Stimulated activated CD8-positive, alpha-beta memory T cell treated with anti-CD3 and anti-CD28 coated beads, Interleukin-15, amount 100 ng/mL, for 1 hour (primary cell): Measurements from ENCODE around the gene GTPBP1.

ENCODE experiments used
- DNase-seq: peaks from one replicate; pipeline ENCODE4 v3.0.0-alpha.2; 2020; ENCODE audit warnings: low read depth

The GTPBP1 gene

DNA sequence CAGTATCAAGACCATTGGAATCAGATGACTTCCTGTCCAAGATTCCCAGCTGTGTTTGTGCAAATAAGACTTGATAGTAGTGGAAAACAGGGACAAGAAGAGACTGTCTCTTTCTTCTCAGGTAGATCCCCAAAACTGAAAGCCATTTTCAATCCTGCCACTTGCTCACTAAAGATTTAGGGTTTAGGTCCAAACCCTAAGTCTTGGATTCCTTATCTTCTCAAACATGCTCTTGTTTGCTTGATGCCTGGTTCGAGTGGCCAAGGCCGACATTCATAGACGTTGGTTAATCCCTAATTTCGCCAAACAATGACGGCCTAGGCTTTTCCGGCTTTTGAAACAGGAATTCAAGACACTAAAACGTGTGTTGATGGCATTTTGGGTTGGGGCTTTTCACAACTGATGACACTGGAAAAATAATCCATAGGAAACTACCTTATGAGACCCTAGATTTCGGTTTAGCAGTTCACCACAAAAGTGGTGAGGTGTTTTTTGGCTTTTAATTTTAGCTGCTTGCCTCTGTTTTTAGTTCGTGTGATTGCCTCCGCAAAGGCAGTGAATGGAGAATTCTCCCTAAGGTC is 1.0 kb upstream of the GTPBP1 start:
- no peak for DNase-seq

DNA sequence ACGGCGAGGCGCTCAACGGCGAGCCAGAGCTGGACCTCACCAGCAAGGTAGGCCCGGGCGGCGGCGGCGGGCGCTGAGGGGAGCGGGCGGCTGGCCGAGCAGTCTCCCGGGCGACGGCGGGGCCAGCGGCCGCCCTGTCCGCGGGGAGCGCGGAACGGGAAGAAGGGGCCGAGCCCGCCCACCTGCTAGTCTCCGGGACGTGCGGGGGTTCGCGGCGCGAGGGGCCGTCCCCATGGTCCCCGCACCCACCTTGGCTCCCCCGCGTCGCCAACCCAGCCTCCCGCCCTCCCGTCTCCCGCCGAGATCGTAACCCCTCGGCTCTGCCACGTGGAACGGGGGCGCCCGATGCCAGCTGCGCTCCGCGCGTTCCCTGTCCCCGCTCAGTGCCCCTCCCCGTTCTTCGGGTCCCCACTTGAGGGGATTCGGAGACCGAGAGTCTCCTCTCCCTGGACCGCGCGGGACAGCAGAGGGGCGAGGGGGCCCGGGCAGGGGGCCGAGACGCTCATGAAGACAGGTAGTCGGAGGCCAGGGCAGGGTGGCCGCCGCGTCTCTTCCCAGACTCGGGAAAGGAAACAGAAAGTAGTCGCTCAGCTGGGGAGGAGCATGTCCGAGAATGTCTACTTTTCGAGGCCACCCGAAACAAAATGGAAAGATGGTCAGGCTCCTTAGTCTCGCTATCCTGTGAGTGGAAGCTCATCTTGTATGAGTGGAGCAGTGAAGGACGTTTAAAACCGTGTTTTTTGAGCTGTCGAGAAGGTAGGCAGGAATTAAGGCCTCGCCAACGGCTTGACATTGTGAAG is 557 bp downstream of the GTPBP1 start:
- no peak for DNase-seq

GRCh38 chr22:38706901-38707195 is 1.1 kb downstream of the GTPBP1 start:
- no peak for DNase-seq

DNA sequence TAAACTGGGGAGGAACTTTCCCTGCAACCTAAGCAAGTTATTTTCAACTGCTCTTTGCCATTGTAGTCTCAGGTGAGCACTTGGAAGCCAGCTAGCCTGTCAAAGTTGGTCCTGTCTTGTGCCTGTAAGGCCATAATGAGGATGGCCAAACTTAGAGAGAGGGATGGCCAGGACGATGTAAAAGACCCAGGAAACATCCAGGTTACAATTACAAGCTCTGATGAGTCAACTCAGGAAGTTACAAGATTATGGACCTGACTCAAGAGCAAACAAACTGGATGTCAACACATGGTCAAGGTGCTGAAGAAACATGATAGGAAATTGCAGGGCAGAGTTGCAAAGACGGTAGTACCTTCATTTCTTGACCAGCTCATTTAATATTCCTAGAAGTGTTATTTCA is 1.6 kb downstream of the GTPBP1 start:
- no peak for DNase-seq

GRCh38 chr22:38707984-38708383 is 2.2 kb downstream of the GTPBP1 start:
- DNase-seq: no peak

- DNase-seq: no peak
Measured at GRCh38 chr22:38709306-38709705, 3.6 kb downstream of the GTPBP1 start.

- no peak for DNase-seq
Measured at GRCh38 chr22:38710351-38710750, 4.6 kb downstream of the GTPBP1 start.

DNA sequence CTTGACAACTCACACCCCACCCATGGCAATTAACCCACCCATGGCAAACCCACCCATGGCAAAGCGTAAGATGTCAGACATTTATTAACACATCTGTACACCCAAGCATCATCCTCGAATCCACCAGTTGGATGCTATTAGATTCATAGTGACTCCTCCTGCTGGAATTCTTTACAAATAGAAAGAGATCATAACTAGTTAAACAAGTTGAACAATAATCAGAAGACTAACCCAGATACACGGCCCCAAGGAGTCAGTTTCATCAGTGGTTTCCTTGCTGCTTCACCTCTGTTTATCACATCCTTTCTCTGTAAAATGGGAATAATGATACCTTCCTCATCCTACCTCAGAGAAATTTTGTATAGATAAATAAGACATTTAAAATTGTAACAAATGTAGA is 5.1 kb downstream of the GTPBP1 start:
- no peak for DNase-seq

DNA sequence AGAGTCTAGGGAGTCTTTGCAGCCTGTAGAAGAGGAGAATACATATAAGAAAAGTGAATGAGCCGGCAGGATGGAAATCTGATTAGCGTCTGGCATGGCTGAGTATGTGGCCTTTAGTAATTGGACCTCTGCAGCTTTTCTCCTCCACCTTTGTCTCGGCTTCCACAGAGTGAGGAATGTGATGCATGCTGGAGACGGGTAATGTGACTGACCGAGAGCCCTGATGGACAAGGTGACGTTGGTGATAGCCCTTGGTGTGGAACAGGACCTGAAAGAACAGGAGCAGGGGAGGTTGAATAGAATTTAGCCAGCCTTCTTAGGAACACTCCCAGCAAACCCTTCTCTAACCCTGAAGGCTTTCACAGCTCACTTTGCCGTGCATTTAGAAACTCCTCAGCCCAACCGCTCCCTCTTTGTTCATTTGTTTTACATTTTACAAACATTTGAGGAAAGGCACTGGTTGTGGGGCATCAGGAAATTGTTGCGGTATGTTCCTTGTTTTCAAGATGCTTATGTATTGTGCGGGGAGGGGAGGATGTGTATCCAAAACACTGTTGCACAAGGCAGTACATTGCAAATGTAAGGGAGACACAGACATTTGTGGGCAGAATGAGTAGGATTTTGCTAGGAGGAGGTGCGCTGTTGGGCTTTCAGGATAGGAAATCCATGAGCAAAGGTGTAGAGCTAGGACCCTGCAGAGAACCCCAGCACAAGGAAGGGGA is 6.9 kb downstream of the GTPBP1 start:
- DNase-seq: no peak

- no peak for DNase-seq
Measured at GRCh38 chr22:38713921-38714320, 8.2 kb downstream of the GTPBP1 start.

DNA sequence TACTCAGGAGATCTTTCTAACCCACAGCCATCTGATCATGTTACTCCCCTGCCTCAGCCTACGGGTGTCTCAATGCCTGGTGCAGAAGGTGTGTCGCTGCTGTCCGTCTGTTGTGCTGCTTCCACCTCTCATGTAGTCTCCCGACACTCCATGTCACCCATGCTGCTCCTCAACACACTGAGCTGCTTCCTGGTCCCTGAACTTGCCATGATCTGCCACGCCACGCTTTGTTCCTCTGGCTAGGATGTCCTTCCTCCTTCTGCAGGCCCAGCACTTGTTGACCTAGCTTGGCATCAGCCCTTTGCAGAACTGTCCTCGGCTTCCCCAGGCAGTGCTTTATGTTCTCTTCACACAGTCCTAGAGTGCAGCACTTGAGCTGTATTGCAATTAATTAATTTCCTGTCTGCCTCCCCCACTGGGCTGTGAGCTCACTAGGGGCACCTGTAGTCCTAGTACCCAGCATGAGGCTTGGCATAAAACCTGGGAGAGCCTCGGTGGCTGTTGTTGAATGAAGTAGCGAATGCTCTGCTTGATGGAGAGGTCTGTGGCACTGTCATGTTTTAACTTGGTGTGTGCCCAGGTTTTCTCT is 9.5 kb downstream of the GTPBP1 start:
- no peak for DNase-seq

DNA sequence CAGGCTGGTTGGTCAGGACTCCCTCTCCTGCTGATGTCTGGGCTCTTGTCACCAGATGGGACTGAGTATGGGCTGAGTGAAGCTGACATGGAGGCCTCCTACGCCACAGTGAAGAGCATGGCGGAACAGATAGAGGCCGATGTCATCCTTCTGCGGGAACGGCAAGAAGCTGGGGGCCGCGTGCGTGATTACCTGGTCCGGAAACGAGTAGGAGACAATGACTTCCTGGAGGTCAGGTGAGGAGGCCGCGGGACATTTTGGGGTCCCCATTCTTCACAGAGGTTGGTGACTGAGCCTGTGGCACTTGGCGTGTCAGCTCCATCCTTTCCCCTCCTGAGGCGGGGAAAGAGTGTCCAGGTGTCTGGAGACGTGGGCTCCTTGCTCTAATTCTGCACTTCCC is 10.1 kb downstream of the GTPBP1 start:
- no peak for DNase-seq

GRCh38 chr22:38716271-38716670 is 10.5 kb downstream of the GTPBP1 start:
- no peak for DNase-seq

GRCh38 chr22:38716826-38717225 is 11.1 kb downstream of the GTPBP1 start:
- no peak for DNase-seq

- DNase-seq: no peak
Measured at GRCh38 chr22:38717244-38717643, 11.5 kb downstream of the GTPBP1 start.

DNA sequence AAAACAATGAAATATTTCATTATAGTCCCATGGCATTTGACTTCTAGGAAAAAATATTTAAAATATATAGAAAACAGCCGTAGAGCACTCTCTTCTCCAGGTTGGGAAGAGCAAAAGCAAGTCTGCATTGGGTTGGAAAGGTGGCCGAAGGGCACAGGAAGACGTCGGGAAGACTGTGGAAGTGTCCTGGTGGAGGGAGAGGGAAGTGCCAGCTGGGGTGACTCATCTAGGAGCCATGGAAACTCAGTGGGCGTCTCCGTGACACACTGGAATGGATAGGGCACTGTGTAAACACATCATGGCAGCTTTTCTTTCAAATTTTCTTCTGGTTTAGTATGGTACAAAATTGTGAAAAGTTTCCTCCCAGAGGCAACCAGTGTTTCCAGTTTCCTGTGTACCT is 12.7 kb downstream of the GTPBP1 start:
- DNase-seq: no peak

DNA sequence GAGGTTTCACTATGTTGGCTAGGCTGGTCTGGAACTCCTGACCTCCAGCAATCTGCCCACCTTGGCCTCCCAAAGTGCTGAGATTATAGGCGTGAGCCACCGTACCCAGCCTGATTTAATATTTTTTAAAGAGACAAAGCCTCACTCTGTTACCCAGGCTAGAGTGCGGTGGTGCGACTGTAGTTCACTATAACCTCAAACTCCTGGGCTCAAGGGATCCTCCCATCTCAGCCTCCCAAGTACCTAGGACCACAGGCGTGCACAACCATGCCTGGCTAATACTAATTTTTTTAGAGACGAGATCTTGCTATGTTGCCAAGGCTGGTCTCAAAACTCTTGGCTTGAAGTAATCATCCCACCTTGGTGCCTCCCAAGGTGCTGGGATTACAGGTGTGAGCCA is 13.5 kb downstream of the GTPBP1 start:
- no peak for DNase-seq

GRCh38 chr22:38720350-38720749 is 14.6 kb downstream of the GTPBP1 start:
- DNase-seq: no peak

DNA sequence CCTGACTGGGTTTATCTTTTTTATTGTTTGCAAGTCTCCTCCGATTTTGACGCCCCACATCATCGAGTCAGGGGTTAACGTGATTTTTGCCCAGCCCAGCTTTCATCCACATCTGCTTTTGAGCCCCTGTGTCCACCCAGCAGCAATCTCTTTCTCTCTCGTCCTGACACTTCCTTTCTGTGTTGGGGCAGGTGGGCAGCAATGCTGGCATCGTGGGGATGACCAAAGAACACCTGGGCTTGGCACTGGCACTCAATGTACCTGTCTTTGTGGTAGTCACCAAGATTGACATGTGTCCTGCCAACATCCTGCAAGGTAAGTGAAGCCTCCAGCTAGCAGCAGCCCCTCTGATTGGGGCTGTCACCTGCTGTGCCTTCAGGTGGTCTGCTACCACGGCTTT is 15.8 kb downstream of the GTPBP1 start:
- no peak for DNase-seq

- no peak for DNase-seq
Measured at GRCh38 chr22:38724176-38724575, 18.4 kb downstream of the GTPBP1 start.

GRCh38 chr22:38724926-38725571 is 19.3 kb downstream of the GTPBP1 start:
- no peak for DNase-seq

GRCh38 chr22:38725900-38726655 is 20.3 kb downstream of the GTPBP1 start:
- no peak for DNase-seq
